ENCODE measurements around the gene HS6ST3.

DNA sequence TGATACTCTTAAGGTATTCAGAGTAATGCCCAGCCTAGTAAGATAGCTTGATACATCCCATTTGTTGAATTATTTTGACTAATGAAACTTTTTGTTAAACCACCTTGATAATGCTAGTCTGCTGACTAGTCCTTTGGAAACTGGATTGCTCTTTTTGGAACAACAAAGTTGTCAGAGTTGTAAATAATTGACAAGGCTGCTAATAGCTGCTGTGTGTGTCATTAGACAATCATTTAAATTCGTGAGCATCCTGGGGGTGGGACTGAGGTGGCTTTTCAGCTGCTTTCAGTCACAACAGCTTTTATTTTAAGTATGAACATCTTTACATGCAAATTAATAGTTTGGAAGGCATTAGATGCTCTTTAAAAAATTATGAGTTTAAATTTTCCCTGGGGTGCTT is 153.5 kb downstream of the HS6ST3 start:
- TF ChIP-seq CTCF (IDR thresholded peaks at IDR 0.05; ENCODE audit: poor library complexity): no peak
- no peak for TF ChIP-seq EZH2 (IDR thresholded peaks at IDR 0.05; ENCODE audit: borderline replicate concordance)
- TF ChIP-seq EZH2phosphoT487 (IDR thresholded peaks at IDR 0.05; ENCODE audit: low read depth, severe bottlenecking, unreplicated experiment): no peak

Data from hepatocyte (in vitro differentiated cells).